Activated naive CD4-positive, alpha-beta T cell treated with anti-CD3 and anti-CD28 coated beads for 36 hours (primary cell): ENCODE results near the gene PKP1. TPM values are rescaled to one million over a fixed set of nuclear protein-coding genes. Genes with fewer than 3 reads are reported as not detected.

Source experiments
- CTCF ChIA-PET: fragments of 350-600 bp; sonication (Branson Sonifier 250); formaldehyde crosslinking; loops from one replicate; lab custom pipeline; 2021; ENCODE audit warnings: antibody characterized with exemption; lab: Charles Lee
- DNase-seq: peaks from one replicate; pipeline ENCODE4 v3.0.0-alpha.2; 2020
- H3K27ac Mint-ChIP-seq: one replicate; pipeline ENCODE4 v1.8.0; 2021; ENCODE audit warnings: mild to moderate bottlenecking, mixed read lengths
- H3K27me3 Mint-ChIP-seq: one replicate; pipeline ENCODE4 v1.8.0; 2021; ENCODE audit warnings: low read depth, mixed read lengths
- H3K36me3 Mint-ChIP-seq: one replicate; pipeline ENCODE4 v1.8.0; 2021; ENCODE audit warnings: low read depth, mixed read lengths
- H3K4me1 Mint-ChIP-seq: one replicate; pipeline ENCODE4 v1.8.0; 2021; ENCODE audit warnings: low read depth, mixed read lengths
- H3K4me3 Mint-ChIP-seq: one replicate; pipeline ENCODE4 v1.8.0; 2021; ENCODE audit warnings: mild to moderate bottlenecking, moderate library complexity, mixed read lengths
- H3K9me3 Mint-ChIP-seq: one replicate; pipeline ENCODE4 v1.8.0; 2021; ENCODE audit warnings: mixed read lengths
- intact Hi-C: fragments of 100-400 bp; cut with micrococcal nuclease; formaldehyde crosslinking; loops from one replicate; pipeline ENCODE4 v1.15.1; 2023
- total RNA-seq, 2 experiments: library from RNA; stranded (reverse); gene quantifications; one replicate each; pipeline ENCODE4 v1.2.3, GENCODE V29; 2021

Gene PKP1
- total RNA-seq, 2 experiments from 2014 or later: not detected

DNA sequence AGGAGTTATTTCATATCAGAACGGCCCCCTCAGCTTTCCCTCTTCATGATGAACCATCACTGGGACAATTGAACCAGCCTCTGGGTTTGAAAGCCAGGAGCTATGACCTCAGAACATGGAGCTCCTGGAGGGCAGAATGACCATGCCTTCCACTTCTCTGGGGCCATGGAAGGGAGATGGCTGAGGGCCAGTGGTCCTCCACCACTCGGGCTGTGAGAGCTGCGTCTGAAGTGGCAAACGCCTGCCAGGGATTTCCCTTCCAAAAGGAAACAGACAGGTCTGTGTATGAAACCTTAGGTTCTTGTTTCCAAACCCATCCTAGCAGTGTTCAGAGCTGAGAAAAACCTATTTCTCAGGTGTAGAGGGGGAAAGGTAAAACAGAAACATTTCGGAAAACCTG is 22.5 kb downstream of the PKP1 start:
- H3K36me3 Mint-ChIP-seq: no peaks in the 10 kb centered on the region
- no peak for DNase-seq
- no peaks in the 10 kb centered on the region for H3K9me3 Mint-ChIP-seq
- no peaks in the 10 kb centered on the region for H3K4me1 Mint-ChIP-seq
- H3K27me3 Mint-ChIP-seq: peaks cover 5% of the 10 kb centered on the region
- CTCF ChIA-PET: no interaction called here
- intact Hi-C loops: no loop called here
- H3K27ac Mint-ChIP-seq: no peak overlapping the region
- no peak overlapping the region for H3K4me3 Mint-ChIP-seq

DNA sequence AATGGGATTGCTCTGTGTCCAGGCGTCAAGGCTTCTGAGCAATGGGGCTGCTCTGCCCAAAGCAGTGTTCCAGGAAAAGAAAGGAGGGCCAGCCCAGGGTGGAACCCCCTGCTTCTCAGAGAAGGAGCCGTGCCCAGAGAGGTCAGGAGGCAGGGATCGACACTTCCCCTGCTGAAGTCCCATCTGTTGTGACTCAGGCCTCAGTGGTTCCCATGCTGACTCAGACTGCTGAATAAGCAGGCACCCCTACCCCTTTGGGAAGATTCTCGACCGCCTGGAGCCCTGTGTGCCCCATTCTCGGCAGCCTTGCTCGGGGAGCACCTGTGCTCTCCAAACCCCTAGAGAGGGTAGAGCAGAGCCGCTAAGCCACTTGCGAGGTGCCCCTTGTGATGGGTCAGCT is 23.9 kb downstream of the PKP1 start:
- Mint-ChIP-seq H3K9me3 (no peaks in the 10 kb centered on the region), H3K4me1 (peaks cover 7% of the 10 kb centered on the region), H3K4me3 (no peak overlapping the region), H3K27me3 (peaks cover 5% of the 10 kb centered on the region), H3K36me3 (no peaks in the 10 kb centered on the region), H3K27ac (no peak overlapping the region)
- CTCF ChIA-PET: interaction anchor here (0.6 kb wide), 1 partner anchor 49 kb away, joined by 3 read pairs; no protein-coding TSS in a partner anchor
- DNase-seq: no peak
- intact Hi-C loops: no loop called here

DNA sequence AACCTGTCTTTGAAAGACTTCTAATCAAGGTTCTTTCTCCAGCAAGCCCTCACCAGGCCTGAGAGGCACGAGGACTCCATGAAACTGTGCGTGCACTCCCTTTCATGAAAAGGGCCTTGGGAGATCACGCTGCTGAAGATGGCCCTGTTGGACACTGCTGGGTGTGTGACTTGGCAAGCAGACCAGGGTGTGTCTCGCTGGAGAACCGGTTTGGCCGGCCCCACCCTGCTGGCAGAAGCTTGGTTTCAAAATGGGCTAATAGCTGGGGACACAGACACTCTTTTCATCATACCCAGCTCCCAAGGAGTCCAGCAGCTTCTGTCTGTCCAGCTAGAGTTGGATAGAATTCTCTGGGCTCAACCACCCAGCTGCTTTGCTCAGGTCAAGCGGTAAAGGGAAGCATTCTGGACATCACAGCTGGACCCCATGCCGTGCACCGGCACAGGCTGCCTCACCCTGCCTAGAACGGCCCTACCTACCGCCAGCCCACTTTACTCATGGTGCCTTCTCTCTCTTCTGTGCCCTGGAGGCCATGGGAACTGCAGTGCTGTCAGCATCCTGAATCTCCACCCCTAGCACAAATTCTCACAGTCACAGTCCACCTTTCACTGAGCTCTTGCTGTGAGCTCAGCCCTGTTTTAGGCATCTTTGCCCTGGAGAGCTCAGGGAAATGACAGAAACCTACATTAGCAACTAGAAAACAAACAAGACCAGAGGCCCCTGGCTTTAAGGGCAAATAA is 24.6 kb downstream of the PKP1 start:
- Mint-ChIP-seq H3K9me3 (no peaks in the 10 kb centered on the region), H3K27me3 (peaks cover 5% of the 10 kb centered on the region), H3K4me3 (no peak overlapping the region), H3K36me3 (no peaks in the 10 kb centered on the region), H3K4me1 (peaks cover 7% of the 10 kb centered on the region), H3K27ac (no peak overlapping the region)
- CTCF ChIA-PET: interaction anchor here (0.7 to 0.8 kb wide), 2 partner anchors 37 to 127 kb away, joined by 3 read pairs; no protein-coding TSS in a partner anchor
- no peak for DNase-seq
- intact Hi-C loops: no loop called here

DNA sequence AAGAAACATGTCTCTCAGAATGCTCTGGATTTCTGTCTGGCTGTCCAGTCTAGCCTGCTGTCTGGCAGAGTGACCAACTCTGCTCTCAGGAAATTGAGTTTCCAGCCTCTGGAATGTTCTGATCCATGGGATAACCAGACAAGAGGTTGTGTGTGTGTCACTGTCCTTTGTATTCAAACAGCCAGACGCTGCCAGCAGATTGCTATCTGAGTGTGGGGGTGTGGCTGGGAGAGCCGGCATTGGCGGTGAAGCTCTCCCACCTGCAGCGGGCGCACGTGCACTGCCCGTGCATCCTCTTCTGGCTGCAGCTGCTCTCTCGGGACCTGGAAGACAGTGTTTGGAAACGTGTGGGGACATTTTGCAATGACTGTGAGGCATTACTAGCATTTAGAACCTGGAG is 26.1 kb downstream of the PKP1 start:
- peaks cover 7% of the 10 kb centered on the region for H3K4me1 Mint-ChIP-seq
- H3K9me3 Mint-ChIP-seq: no peaks in the 10 kb centered on the region
- peak; percentile 42 for DNase-seq
- no peak overlapping the region for H3K4me3 Mint-ChIP-seq
- CTCF ChIA-PET: no interaction called here
- intact Hi-C loops: loop anchor here (1.0 kb wide), 1 partner anchor 52 kb away; no protein-coding TSS in a partner anchor
- H3K27ac Mint-ChIP-seq: no peak overlapping the region
- no peaks in the 10 kb centered on the region for H3K36me3 Mint-ChIP-seq
- peaks cover 5% of the 10 kb centered on the region for H3K27me3 Mint-ChIP-seq

DNA sequence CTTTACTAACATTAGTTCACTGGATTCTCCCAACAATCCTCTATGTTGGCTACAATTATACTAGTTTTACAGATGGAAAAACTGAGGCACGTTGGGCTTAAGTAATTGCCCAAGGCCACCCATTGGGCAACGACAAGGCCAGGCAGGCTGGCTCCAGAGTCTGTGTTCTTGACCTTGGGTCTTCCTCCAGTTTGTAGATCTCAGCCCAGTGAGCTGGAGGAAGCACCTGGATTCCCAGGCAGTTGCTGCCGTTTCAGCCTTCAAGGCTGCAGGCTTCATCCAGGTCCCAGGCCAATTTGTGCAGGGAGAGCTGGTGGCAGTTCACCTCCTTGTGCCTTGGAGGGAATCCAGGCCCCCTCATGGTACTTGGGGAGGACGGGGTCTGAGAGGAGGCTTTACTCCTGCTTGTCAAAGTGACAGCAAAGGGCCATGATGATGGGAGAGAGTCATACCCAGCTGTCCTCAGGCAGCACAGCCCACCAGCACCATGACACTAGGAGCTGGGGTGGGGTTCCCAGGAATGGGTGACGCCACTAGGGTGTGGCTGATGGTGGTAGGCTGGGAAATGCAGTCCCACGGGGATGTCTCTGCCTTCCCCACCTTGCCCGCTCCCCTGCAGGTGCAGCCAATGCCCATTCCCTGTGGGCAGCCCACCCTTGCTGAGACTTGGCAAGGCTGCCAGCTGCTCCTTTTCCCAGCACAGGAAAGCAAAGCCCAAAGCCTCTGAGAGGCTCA is 27.1 kb downstream of the PKP1 start:
- no peak overlapping the region for H3K4me3 Mint-ChIP-seq
- peaks cover 7% of the 10 kb centered on the region for H3K27me3 Mint-ChIP-seq
- CTCF ChIA-PET: interaction anchor here (1.3 kb wide), 1 partner anchor 14 kb away, joined by 3 read pairs; no protein-coding TSS in a partner anchor
- H3K9me3 Mint-ChIP-seq: no peaks in the 10 kb centered on the region
- DNase-seq: no peak
- H3K27ac Mint-ChIP-seq: no peak overlapping the region
- H3K4me1 Mint-ChIP-seq: peaks cover 7% of the 10 kb centered on the region
- no peaks in the 10 kb centered on the region for H3K36me3 Mint-ChIP-seq
- intact Hi-C loops: no loop called here

DNA sequence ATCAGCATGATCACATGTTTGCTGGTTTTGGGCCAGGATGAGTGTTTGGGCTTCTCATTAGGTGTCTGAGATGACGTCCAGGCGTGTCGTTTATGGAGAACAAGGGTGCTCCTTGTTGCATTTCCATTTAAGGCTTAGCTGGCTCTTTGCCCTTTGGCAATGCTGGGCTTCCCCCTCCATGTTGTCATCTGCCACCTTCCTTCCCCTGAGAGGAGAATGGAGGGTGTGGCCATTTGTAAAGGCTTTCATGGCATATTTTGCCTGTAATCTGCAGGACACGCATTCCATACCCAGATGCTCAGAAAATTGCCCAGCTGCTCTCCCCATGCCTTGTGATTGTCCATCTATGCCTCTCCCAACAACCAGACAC is 27.7 kb downstream of the PKP1 start:
- DNase-seq: peak; percentile 7
- H3K4me1 Mint-ChIP-seq: peaks cover 7% of the 10 kb centered on the region
- intact Hi-C loops: no loop called here
- CTCF ChIA-PET: interaction anchor here (0.5 to 1.3 kb wide), 2 partner anchors 13 to 35 kb away, joined by 3 to 5 read pairs; no protein-coding TSS in a partner anchor
- no peak overlapping the region for H3K4me3 Mint-ChIP-seq
- peaks cover 7% of the 10 kb centered on the region for H3K27me3 Mint-ChIP-seq
- H3K27ac Mint-ChIP-seq: no peak overlapping the region
- H3K36me3 Mint-ChIP-seq: no peaks in the 10 kb centered on the region
- no peaks in the 10 kb centered on the region for H3K9me3 Mint-ChIP-seq

DNA sequence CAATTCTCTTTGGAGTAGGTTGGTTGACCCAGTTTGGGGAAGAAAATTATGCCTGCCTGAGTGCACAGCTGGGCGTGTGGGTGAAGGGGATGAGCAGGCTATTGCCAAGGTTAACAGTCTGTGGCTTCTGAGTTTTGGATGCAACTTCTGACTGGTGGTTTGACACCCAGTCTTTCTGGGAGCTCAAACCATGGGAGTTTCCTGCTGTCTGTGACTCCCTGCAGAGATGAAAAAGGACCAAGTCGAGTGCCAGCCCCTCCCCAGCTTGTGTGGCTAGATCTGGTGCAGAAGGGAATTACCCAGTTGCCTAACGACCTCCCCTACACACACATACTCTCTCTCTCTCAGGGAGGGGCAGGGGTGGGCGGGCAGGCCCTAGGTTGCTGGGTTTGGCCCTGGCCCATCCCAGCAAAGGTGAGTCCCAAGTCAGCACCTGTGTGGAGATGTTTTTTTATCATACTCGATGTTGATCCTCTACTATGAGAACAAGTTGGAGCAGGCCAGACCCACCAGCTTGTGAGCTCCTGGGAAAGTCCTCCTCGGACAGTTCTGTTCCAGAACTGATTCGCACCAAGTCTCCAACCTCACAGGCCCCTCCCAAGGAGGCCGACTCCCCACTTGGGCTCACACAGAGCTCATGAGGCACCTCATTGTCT is 28.2 kb downstream of the PKP1 start:
- Mint-ChIP-seq H3K27me3 (peaks cover 7% of the 10 kb centered on the region), H3K9me3 (no peaks in the 10 kb centered on the region), H3K27ac (no peak overlapping the region), H3K4me3 (no peak overlapping the region), H3K4me1 (peaks cover 7% of the 10 kb centered on the region), H3K36me3 (no peaks in the 10 kb centered on the region)
- CTCF ChIA-PET: interaction anchor here (0.5 to 1.3 kb wide), 3 partner anchors 13 to 35 kb away, joined by 3 to 5 read pairs (median 3); no protein-coding TSS in a partner anchor
- intact Hi-C loops: no loop called here
- DNase-seq: peak; percentile 64

DNA sequence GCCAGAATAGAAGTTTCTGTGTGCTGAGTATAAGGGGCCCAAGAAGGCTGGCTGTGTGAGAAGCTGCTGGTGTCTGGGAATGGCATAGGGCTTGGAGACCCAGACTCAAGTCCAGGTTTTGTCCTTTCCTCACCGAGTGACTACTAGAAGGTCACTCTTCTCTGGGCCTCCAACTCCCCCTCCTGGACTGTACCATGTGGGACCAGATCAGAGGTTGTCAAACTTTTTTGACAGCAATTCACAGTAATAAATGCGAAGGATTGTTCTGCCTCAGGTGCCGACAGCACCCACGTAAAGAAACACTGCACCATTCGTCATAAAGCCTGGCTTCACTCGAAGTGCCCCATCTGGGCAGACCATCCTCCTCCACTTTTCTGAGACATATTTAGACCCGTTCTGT is 29.0 kb downstream of the PKP1 start:
- no peak for DNase-seq
- Mint-ChIP-seq H3K27ac (no peak overlapping the region), H3K9me3 (no peaks in the 10 kb centered on the region), H3K36me3 (no peaks in the 10 kb centered on the region), H3K4me1 (peaks cover 7% of the 10 kb centered on the region), H3K4me3 (no peak overlapping the region), H3K27me3 (peaks cover 7% of the 10 kb centered on the region)
- intact Hi-C loops: no loop called here
- CTCF ChIA-PET: interaction anchor here (1.1 kb wide), 1 partner anchor 34 kb away, joined by 3 read pairs; no protein-coding TSS in a partner anchor

DNA sequence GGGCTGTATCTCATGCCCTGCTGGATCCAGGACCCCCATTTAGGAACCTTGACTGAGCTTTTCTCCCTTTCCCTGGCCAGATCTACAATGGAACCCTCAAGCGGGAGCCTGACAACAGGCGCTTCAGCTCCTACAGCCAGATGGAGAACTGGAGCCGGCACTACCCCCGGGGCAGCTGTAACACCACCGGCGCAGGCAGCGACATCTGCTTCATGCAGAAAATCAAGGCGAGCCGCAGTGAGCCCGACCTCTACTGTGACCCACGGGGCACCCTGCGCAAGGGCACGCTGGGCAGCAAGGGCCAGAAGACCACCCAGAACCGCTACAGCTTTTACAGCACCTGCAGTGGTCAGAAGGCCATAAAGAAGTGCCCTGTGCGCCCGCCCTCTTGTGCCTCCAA is 29.8 kb downstream of the PKP1 start:
- Mint-ChIP-seq H3K27ac (no peak overlapping the region), H3K9me3 (no peaks in the 10 kb centered on the region), H3K36me3 (no peaks in the 10 kb centered on the region), H3K4me1 (peaks cover 7% of the 10 kb centered on the region), H3K27me3 (peaks cover 7% of the 10 kb centered on the region), H3K4me3 (no peak overlapping the region)
- intact Hi-C loops: no loop called here
- DNase-seq: no peak
- CTCF ChIA-PET: no interaction called here

DNA sequence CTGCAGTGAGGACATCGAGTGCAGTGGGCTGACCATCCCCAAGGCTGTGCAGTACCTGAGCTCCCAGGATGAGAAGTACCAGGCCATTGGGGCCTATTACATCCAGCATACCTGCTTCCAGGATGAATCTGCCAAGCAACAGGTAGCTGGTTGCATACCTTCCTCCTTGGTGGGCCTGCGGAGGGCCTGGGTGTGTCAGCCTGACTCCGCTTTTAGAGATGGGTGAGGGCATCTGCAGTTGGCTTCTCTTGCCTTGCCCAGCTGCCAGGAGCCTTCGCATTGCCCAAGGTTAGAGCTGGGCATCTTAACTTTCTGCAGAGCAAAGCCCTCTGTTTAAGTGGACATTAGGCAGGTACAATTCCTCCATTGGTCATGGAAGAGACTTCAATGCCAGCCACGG is 33.2 kb downstream of the PKP1 start:
- no peak for DNase-seq
- H3K27me3 Mint-ChIP-seq: peaks cover 2% of the 10 kb centered on the region
- CTCF ChIA-PET: interaction anchor here (1.0 kb wide), 1 partner anchor 45 kb away, joined by 3 read pairs; no protein-coding TSS in a partner anchor
- H3K27ac Mint-ChIP-seq: no peak overlapping the region
- no peaks in the 10 kb centered on the region for H3K9me3 Mint-ChIP-seq
- H3K36me3 Mint-ChIP-seq: no peaks in the 10 kb centered on the region
- peaks cover 3% of the 10 kb centered on the region for H3K4me1 Mint-ChIP-seq
- intact Hi-C loops: no loop called here
- no peak overlapping the region for H3K4me3 Mint-ChIP-seq

DNA sequence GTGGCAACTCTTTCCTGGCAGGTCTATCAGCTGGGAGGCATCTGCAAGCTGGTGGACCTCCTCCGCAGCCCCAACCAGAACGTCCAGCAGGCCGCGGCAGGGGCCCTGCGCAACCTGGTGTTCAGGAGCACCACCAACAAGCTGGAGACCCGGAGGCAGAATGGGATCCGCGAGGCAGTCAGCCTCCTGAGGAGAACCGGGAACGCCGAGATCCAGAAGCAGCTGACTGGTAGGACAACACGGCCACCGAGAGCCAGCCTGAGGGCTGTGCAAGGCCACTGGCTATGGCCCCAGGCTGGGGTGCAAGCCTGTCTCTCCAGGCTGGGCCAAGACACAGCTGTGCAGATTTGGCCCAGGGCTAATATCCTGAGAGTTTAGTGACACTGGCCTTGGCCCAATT is 34.2 kb downstream of the PKP1 start:
- H3K4me3 Mint-ChIP-seq: no peak overlapping the region
- H3K27ac Mint-ChIP-seq: no peak overlapping the region
- no peaks in the 10 kb centered on the region for H3K36me3 Mint-ChIP-seq
- CTCF ChIA-PET: interaction anchor here (0.8 kb wide), 1 partner anchor 29 kb away, joined by 3 read pairs; no protein-coding TSS in a partner anchor
- no peaks in the 10 kb centered on the region for H3K9me3 Mint-ChIP-seq
- intact Hi-C loops: no loop called here
- no peak for DNase-seq
- H3K27me3 Mint-ChIP-seq: peaks cover 2% of the 10 kb centered on the region
- no peaks in the 10 kb centered on the region for H3K4me1 Mint-ChIP-seq
